Activated CD8-positive, alpha-beta memory T cell treated with anti-CD3 and anti-CD28 coated beads for 4 hours (primary cell): Measurements from ENCODE around the gene ASB18.

ENCODE experiments used
- DNase-seq, 2 donors: peaks; one replicate each; pipeline ENCODE4 v3.0.0-alpha.2; 2020; ENCODE audit warnings: low read depth in 2 of 2

Gene ASB18

GRCh38 chr2:236241181-236242056, 22.8 kb downstream of the ASB18 start:
- DNase-seq = no peak

- no peak for DNase-seq
These were observed 23.8 kb downstream of the ASB18 start for GRCh38 chr2:236240228-236240990.

GRCh38 chr2:236239276-236240065, 24.7 kb downstream of the ASB18 start:
- no peak for DNase-seq

GRCh38 chr2:236238751-236239150, 25.5 kb downstream of the ASB18 start:
- DNase-seq = no peak

GRCh38 chr2:236237468-236238190, 26.6 kb downstream of the ASB18 start:
- no peak for DNase-seq

GRCh38 chr2:236236559-236237452, 27.4 kb downstream of the ASB18 start:
- DNase-seq = no peak

GRCh38 chr2:236229186-236229585, 35.0 kb downstream of the ASB18 start:
- no peak for DNase-seq

- DNase-seq = no peak
These were observed 40.5 kb downstream of the ASB18 start for GRCh38 chr2:236223675-236224074.

- DNase-seq = no peak
These were observed 42.4 kb downstream of the ASB18 start for GRCh38 chr2:236221798-236222197.

GRCh38 chr2:236219411-236219810, 44.8 kb downstream of the ASB18 start:
- no peak for DNase-seq

GRCh38 chr2:236217926-236218325, 46.3 kb downstream of the ASB18 start:
- no peak for DNase-seq

- DNase-seq = no peak
These were observed 47.5 kb downstream of the ASB18 start for GRCh38 chr2:236216711-236217110.

- DNase-seq = no peak
These were observed 48.4 kb downstream of the ASB18 start for GRCh38 chr2:236215761-236216333.

GRCh38 chr2:236215196-236215595, 49.0 kb downstream of the ASB18 start:
- no peak for DNase-seq

GRCh38 chr2:236214376-236214995, 49.7 kb downstream of the ASB18 start:
- DNase-seq = no peak

GRCh38 chr2:236211296-236211695, 52.9 kb downstream of the ASB18 start:
- no peak for DNase-seq

- no peak for DNase-seq
These were observed 53.7 kb downstream of the ASB18 start for GRCh38 chr2:236210536-236210935.

- no peak for DNase-seq
These were observed 54.2 kb downstream of the ASB18 start for GRCh38 chr2:236209996-236210395.

- no peak for DNase-seq
These were observed 54.7 kb downstream of the ASB18 start for GRCh38 chr2:236209535-236209934.
